Pulmonary artery endothelial cell (primary cell): ENCODE measurements around the gene KRTAP3-3. TPM values are rescaled to one million over a fixed set of nuclear protein-coding genes. Genes with fewer than 3 reads are reported as not detected.

Experiments used
- DNase-seq: peaks from one replicate; pipeline ENCODE4 v3.0.0-alpha.2; 2011; ENCODE audit warnings: low read depth, low spot score
- total RNA-seq: library from RNA; depleted of rRNA; stranded (reverse); fragments of >200 nt; gene quantifications from 2 replicates; pipeline ENCODE4 v1.2.3, GENCODE V29; 2014

The KRTAP3-3 gene
- total RNA-seq, 1 donor from 2014 or later: not detected

GRCh38 chr17:40958086-40958953, 35.6 kb downstream of the KRTAP3-3 start:
- DNase-seq: no peak

- no peak for DNase-seq
Measured at GRCh38 chr17:40956401-40957254, 37.3 kb downstream of the KRTAP3-3 start.

- no peak for DNase-seq
Measured at GRCh38 chr17:40953881-40954280, 40.1 kb downstream of the KRTAP3-3 start.

- no peak for DNase-seq
Measured at GRCh38 chr17:40952661-40953060, 41.3 kb downstream of the KRTAP3-3 start.

- no peak for DNase-seq
Measured at GRCh38 chr17:40952154-40952553, 41.8 kb downstream of the KRTAP3-3 start.

- DNase-seq: no peak
Measured at GRCh38 chr17:40951011-40951622, 42.8 kb downstream of the KRTAP3-3 start.

- no peak for DNase-seq
Measured at GRCh38 chr17:40950176-40950575, 43.8 kb downstream of the KRTAP3-3 start.

GRCh38 chr17:40949418-40949817, 44.5 kb downstream of the KRTAP3-3 start:
- DNase-seq: no peak

GRCh38 chr17:40947929-40948328, 46.0 kb downstream of the KRTAP3-3 start:
- no peak for DNase-seq

- no peak for DNase-seq
Measured at GRCh38 chr17:40945414-40945813, 48.5 kb downstream of the KRTAP3-3 start.

GRCh38 chr17:40944531-40944930, 49.4 kb downstream of the KRTAP3-3 start:
- no peak for DNase-seq

Other genes with a start within 250 kb of the KRTAP3-3 start
- not detected in 2 replicates for gene KRT25, start 238.8 kb downstream of the KRTAP3-3 start, total RNA-seq
- not detected in 2 replicates for gene KRT26, start 222.0 kb downstream of the KRTAP3-3 start, total RNA-seq
- gene KRT27, start 211.6 kb downstream of the KRTAP3-3 start, total RNA-seq: not detected in 2 replicates
- not detected in 2 replicates for gene KRT28, start 194.2 kb downstream of the KRTAP3-3 start, total RNA-seq
- 3.4 and 3.9 TPM in 2 replicates for gene KRT10, start 171.6 kb downstream of the KRTAP3-3 start, total RNA-seq
- gene KRT12, start 126.9 kb downstream of the KRTAP3-3 start, total RNA-seq: not detected in 2 replicates
- not detected in 2 replicates for gene KRT20, start 108.9 kb downstream of the KRTAP3-3 start, total RNA-seq
- gene KRT23, start 56.5 kb downstream of the KRTAP3-3 start, total RNA-seq: not detected in 2 replicates
- gene KRT39, start 27.2 kb downstream of the KRTAP3-3 start, total RNA-seq: not detected in 2 replicates
- gene KRT40, start 9.8 kb downstream of the KRTAP3-3 start, total RNA-seq: not detected in 2 replicates
- not detected in 2 replicates for gene KRTAP3-2, start 5.7 kb upstream of the KRTAP3-3 start, total RNA-seq
- not detected in 2 replicates for gene KRTAP3-1, start 15.0 kb upstream of the KRTAP3-3 start, total RNA-seq
- not detected in 2 replicates for gene KRTAP1-5, start 33.0 kb upstream of the KRTAP3-3 start, total RNA-seq
- gene KRTAP1-4, start 36.0 kb upstream of the KRTAP3-3 start, total RNA-seq: not detected in 2 replicates
- not detected in 2 replicates for gene KRTAP1-3, start 40.7 kb upstream of the KRTAP3-3 start, total RNA-seq
- gene KRTAP1-1, start 47.3 kb upstream of the KRTAP3-3 start, total RNA-seq: not detected in 2 replicates
- not detected in 2 replicates for gene KRTAP2-1, start 53.2 kb upstream of the KRTAP3-3 start, total RNA-seq
- not detected in 2 replicates for gene KRTAP2-2, start 61.1 kb upstream of the KRTAP3-3 start, total RNA-seq
- gene KRTAP2-3, start 66.0 kb upstream of the KRTAP3-3 start, total RNA-seq: not detected in 2 replicates
- not detected in 2 replicates for gene KRTAP2-4, start 71.7 kb upstream of the KRTAP3-3 start, total RNA-seq
- not detected in 2 replicates for gene KRTAP4-7, start 90.0 kb upstream of the KRTAP3-3 start, total RNA-seq
- not detected in 2 replicates for gene KRTAP4-8, start 104.0 kb upstream of the KRTAP3-3 start, total RNA-seq
- gene KRTAP4-16, start 108.0 kb upstream of the KRTAP3-3 start, total RNA-seq: not detected in 2 replicates
- gene KRTAP4-9, start 111.2 kb upstream of the KRTAP3-3 start, total RNA-seq: not detected in 2 replicates
- gene KRTAP4-11, start 124.2 kb upstream of the KRTAP3-3 start, total RNA-seq: not detected in 2 replicates
- not detected in 2 replicates for gene KRTAP4-12, start 130.0 kb upstream of the KRTAP3-3 start, total RNA-seq
- gene KRTAP4-6, start 146.4 kb upstream of the KRTAP3-3 start, total RNA-seq: not detected in 2 replicates
- gene KRTAP4-5, start 155.7 kb upstream of the KRTAP3-3 start, total RNA-seq: not detected in 2 replicates
- gene KRTAP4-4, start 166.6 kb upstream of the KRTAP3-3 start, total RNA-seq: not detected in 2 replicates
- not detected in 2 replicates for gene KRTAP4-3, start 174.1 kb upstream of the KRTAP3-3 start, total RNA-seq
- not detected in 2 replicates for gene KRTAP4-2, start 184.1 kb upstream of the KRTAP3-3 start, total RNA-seq
- not detected in 2 replicates for gene KRTAP4-1, start 190.7 kb upstream of the KRTAP3-3 start, total RNA-seq
- not detected in 2 replicates for gene KRTAP9-1, start 195.7 kb upstream of the KRTAP3-3 start, total RNA-seq
- not detected in 2 replicates for gene KRTAP9-2, start 232.5 kb upstream of the KRTAP3-3 start, total RNA-seq
- gene KRTAP9-3, start 238.3 kb upstream of the KRTAP3-3 start, total RNA-seq: not detected in 2 replicates
- not detected in 2 replicates for gene KRTAP9-8, start 243.8 kb upstream of the KRTAP3-3 start, total RNA-seq